Measurements from ENCODE around the gene HARBI1. TPM values are rescaled to one million over a fixed set of nuclear protein-coding genes. Genes with fewer than 3 reads are reported as not detected.

Gene HARBI1
- total RNA-seq, 4 donors from 2014 or later: 1.2 to 6.9 (median 3.3) TPM

GRCh38 chr11:46604796-46605195 is 12.2 kb downstream of the HARBI1 start:
- peaks cover 0 to 7% of the 10 kb centered on the region in 2 donors for H3K36me3 ChIP-seq
- TF ChIP-seq POLR2A (IDR thresholded peaks at IDR 0.05) (no peak), CTCF (IDR thresholded peaks at IDR 0.05 in 4 of 5, conservative IDR thresholded peaks at IDR 0.05 in 1 of 5) (no peak)
- DNase-seq (no peak), ATAC-seq (no peak)
- no peak overlapping the region for H3K27ac ChIP-seq
- H3K27me3 ChIP-seq: no peaks in the 10 kb centered on the region
- in situ Hi-C loops (cut with MboI; ENCODE audit: low sequenced_read_pairs in 4 of 4): loop anchor here in 1 of 4 donors (5.0 kb wide), 1 partner anchor 57 kb away; no protein-coding TSS in a partner anchor
- intact Hi-C loops (cut with DNase I; ENCODE audit: low total_unique reads): no loop called here
- peaks cover 0 to 16% of the 10 kb centered on the region in 2 donors for H3K4me1 ChIP-seq
- no peak overlapping the region for H3K4me3 ChIP-seq
- no peaks in the 10 kb centered on the region for H3K9me3 ChIP-seq

- no peak overlapping the region for H3K4me3 ChIP-seq
- no peaks in the 10 kb centered on the region for H3K9me3 ChIP-seq
- intact Hi-C loops (cut with DNase I; ENCODE audit: low total_unique reads): no loop called here
- in situ Hi-C loops (cut with MboI; ENCODE audit: low sequenced_read_pairs in 4 of 4): loop anchor here in 1 of 4 donors (5.0 kb wide), 1 partner anchor 57 kb away; no protein-coding TSS in a partner anchor
- DNase-seq: no peak
- no peak for ATAC-seq
- H3K4me1 ChIP-seq: peaks cover 0 to 16% of the 10 kb centered on the region in 2 donors
- peaks cover 0 to 7% of the 10 kb centered on the region in 2 donors for H3K36me3 ChIP-seq
- no peak for TF ChIP-seq CTCF (IDR thresholded peaks at IDR 0.05 in 4 of 5, conservative IDR thresholded peaks at IDR 0.05 in 1 of 5)
- TF ChIP-seq POLR2A (IDR thresholded peaks at IDR 0.05): no peak
- no peaks in the 10 kb centered on the region for H3K27me3 ChIP-seq
- H3K27ac ChIP-seq: no peak overlapping the region
Measured at GRCh38 chr11:46603704-46604308, 13.2 kb downstream of the HARBI1 start.

- Histone ChIP-seq H3K36me3 (peaks cover 0 to 7% of the 10 kb centered on the region in 2 donors), H3K4me3 (no peak overlapping the region), H3K9me3 (no peaks in the 10 kb centered on the region), H3K27ac (peak overlapping the region; percentile 33 to 51 (median 44)), H3K27me3 (no peaks in the 10 kb centered on the region), H3K4me1 (peaks cover 0 to 16% of the 10 kb centered on the region in 2 donors)
- ATAC-seq: peak; percentile 69 to 83
- intact Hi-C loops (cut with DNase I; ENCODE audit: low total_unique reads) (no loop called here), in situ Hi-C loops (cut with MboI; ENCODE audit: low sequenced_read_pairs in 4 of 4) (loop anchor here in 1 of 4 donors (5.0 kb wide), 1 partner anchor 54 kb away; no protein-coding TSS in a partner anchor)
- DNase-seq: no peak
- TF ChIP-seq POLR2A (IDR thresholded peaks at IDR 0.05) (no peak), CTCF (IDR thresholded peaks at IDR 0.05 in 4 of 5, conservative IDR thresholded peaks at IDR 0.05 in 1 of 5) (no peak)
Measured at GRCh38 chr11:46601129-46601528, 15.9 kb downstream of the HARBI1 start.

- Histone ChIP-seq H3K4me3 (no peak overlapping the region), H3K9me3 (no peaks in the 10 kb centered on the region), H3K27me3 (no peaks in the 10 kb centered on the region), H3K27ac (peak overlapping the region; percentile 31 to 51 (median 40)), H3K4me1 (peaks cover 0 to 16% of the 10 kb centered on the region in 2 donors), H3K36me3 (peaks cover 0 to 7% of the 10 kb centered on the region in 2 donors)
- intact Hi-C loops (cut with DNase I; ENCODE audit: low total_unique reads): no loop called here
- DNase-seq (no peak), ATAC-seq (no peak)
- in situ Hi-C loops (cut with MboI; ENCODE audit: low sequenced_read_pairs in 4 of 4): loop anchor here in 1 of 4 donors (5.0 kb wide), 1 partner anchor 53 kb away; no protein-coding TSS in a partner anchor
- no peak for TF ChIP-seq POLR2A (IDR thresholded peaks at IDR 0.05)
- TF ChIP-seq CTCF (IDR thresholded peaks at IDR 0.05 in 4 of 5, conservative IDR thresholded peaks at IDR 0.05 in 1 of 5): no peak
Measured at GRCh38 chr11:46600194-46600960, 16.6 kb downstream of the HARBI1 start.
